Activated CD8-positive, alpha-beta memory T cell treated with anti-CD3 and anti-CD28 coated beads, Interleukin-2, amount 50 U/mL, for 4 hours (primary cell): Measurements from ENCODE around the gene TJAP1.
"Not testable (repeated sequence)": the region's sequence is repeated elsewhere in the genome, so short reads cannot be mapped to it uniquely, and the experiment has no call there.

ENCODE experiments used
- DNase-seq: peaks from one replicate; pipeline ENCODE4 v3.0.0-alpha.2; 2020

Gene TJAP1

GRCh38 chr6:43481591-43482236, 4.3 kb downstream of the TJAP1 start:
- no peak for DNase-seq

- DNase-seq = no peak
These were observed 11.4 kb downstream of the TJAP1 start for GRCh38 chr6:43488667-43489276.

GRCh38 chr6:43489277-43490072, 12.1 kb downstream of the TJAP1 start:
- no peak for DNase-seq

GRCh38 chr6:43490523-43490939, 13.2 kb downstream of the TJAP1 start:
- no peak for DNase-seq

- no peak for DNase-seq
These were observed 14.6 kb downstream of the TJAP1 start for GRCh38 chr6:43491750-43492661.

GRCh38 chr6:43492673-43493072, 15.3 kb downstream of the TJAP1 start:
- DNase-seq = no peak

GRCh38 chr6:43493230-43493629, 15.9 kb downstream of the TJAP1 start:
- DNase-seq = no peak

- no peak for DNase-seq
These were observed 16.5 kb downstream of the TJAP1 start for GRCh38 chr6:43493833-43494232.

- DNase-seq = no peak
These were observed 17.0 kb downstream of the TJAP1 start for GRCh38 chr6:43494321-43494720.

- no peak for DNase-seq
These were observed 17.4 kb downstream of the TJAP1 start for GRCh38 chr6:43494766-43495165.

- DNase-seq = no peak
These were observed 18.1 kb downstream of the TJAP1 start for GRCh38 chr6:43495409-43495941.

GRCh38 chr6:43496370-43497128, 19.2 kb downstream of the TJAP1 start:
- DNase-seq = no peak

GRCh38 chr6:43497129-43497396, 19.7 kb downstream of the TJAP1 start:
- DNase-seq = no peak

GRCh38 chr6:43497689-43498088, 20.3 kb downstream of the TJAP1 start:
- no peak for DNase-seq

GRCh38 chr6:43498291-43498690, 20.9 kb downstream of the TJAP1 start:
- not testable (repeated sequence) for DNase-seq

- no peak for DNase-seq
These were observed 21.9 kb downstream of the TJAP1 start for GRCh38 chr6:43499028-43499815.

GRCh38 chr6:43500921-43501320, 23.6 kb downstream of the TJAP1 start:
- no peak for DNase-seq

- DNase-seq = no peak
These were observed 25.3 kb downstream of the TJAP1 start for GRCh38 chr6:43502666-43503065.

GRCh38 chr6:43503443-43503842, 26.1 kb downstream of the TJAP1 start:
- no peak for DNase-seq

GRCh38 chr6:43504756-43505593, 27.6 kb downstream of the TJAP1 start:
- DNase-seq = no peak
